HEK293 (cell line): ENCODE results near the gene IGSF3.
"Not testable (repeated sequence)": the region's sequence is repeated elsewhere in the genome, so short reads cannot be mapped to it uniquely, and the experiment has no call there.

Experiments
- CTCF ChIA-PET: fragments of 350-600 bp; formaldehyde crosslinking; extraction: SDS; loops from one replicate; lab custom pipeline; 2021; ENCODE audit warnings: antibody characterized with exemption; lab: Yijun Ruan, JAX
- POLR2A ChIA-PET: fragments of 300-600 bp; formaldehyde crosslinking; extraction: SDS; loops from one replicate; lab custom pipeline; 2020; ENCODE audit warnings: antibody characterized with exemption, inconsistent platforms; lab: Yijun Ruan, JAX
- H3K27ac ChIP-seq: fragments of 200-500 bp; sonication (Bioruptor generic); 2 replicates; pipeline ENCODE4 v1.5.1; 2014; ENCODE audit warnings: low read depth, low read length, control low read depth, inconsistent platforms; ENCODE audit errors: extremely low read depth
- H3K36me3 ChIP-seq, 2 experiments: fragments of 200-500 bp in 1 of 2; sonication (Bioruptor generic) in 1 of 2; 1 replicate in 1 of 2; 2 replicates in 1 of 2; pipeline ENCODE4 v1.5.1; 2014 to 2017; ENCODE audit warnings: inconsistent platforms in 2 of 2, low read length in 2 of 2; ENCODE audit not compliant: control insufficient read depth in 2 of 2, insufficient read depth in 1 of 2
- H3K4me1 ChIP-seq: fragments of 200-500 bp; sonication (Bioruptor generic); 2 replicates; pipeline ENCODE4 v1.5.1; 2014; ENCODE audit warnings: mild to moderate bottlenecking, low read length, inconsistent platforms; ENCODE audit not compliant: control insufficient read depth, insufficient read depth
- H3K4me3 ChIP-seq: 2 replicates; pipeline ENCODE4 v1.5.1; 2011; ENCODE audit warnings: low read depth, mild to moderate bottlenecking, control low read depth, low read length, moderate library complexity
- H3K9me3 ChIP-seq: fragments of 200-500 bp; sonication (Bioruptor generic); 2 replicates; pipeline ENCODE4 v1.5.1; 2014; ENCODE audit warnings: low read depth, low read length, inconsistent platforms; ENCODE audit not compliant: control insufficient read depth, insufficient read depth
- ZNF341 ChIP-seq: fragments of 450-650 bp; formaldehyde crosslinking; IDR thresholded peaks from 2 replicates; pipeline ENCODE4; 2016; ENCODE audit warnings: low read depth, missing biosample characterization, missing genetic modification characterization
- ZNF350 ChIP-seq: fragments of 450-650 bp; formaldehyde crosslinking; IDR thresholded peaks from 2 replicates; pipeline ENCODE4 v1.5.0; 2017; ENCODE audit warnings: missing biosample characterization, mild to moderate bottlenecking, missing genetic modification characterization

IGSF3 gene

DNA sequence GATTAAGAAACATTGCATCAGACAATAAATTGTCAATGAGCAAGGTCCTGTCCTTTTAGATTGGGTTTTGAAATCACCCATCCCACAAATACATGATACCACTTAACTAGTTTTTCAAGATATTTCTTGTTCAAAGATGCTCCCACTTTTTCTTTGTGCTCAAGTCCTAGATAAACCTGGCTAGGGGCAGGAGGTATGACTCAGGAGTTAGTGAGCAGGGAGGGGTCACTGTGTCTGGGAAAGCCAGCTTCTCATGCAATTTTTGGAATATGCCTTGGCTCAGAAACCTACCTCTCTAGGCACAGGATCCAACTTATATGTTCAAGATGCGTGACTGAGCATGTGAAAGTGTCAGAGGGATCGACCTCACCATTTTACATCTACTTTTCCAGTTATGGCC, 45.8 kb downstream of the IGSF3 start:
- CTCF ChIA-PET, POLR2A ChIA-PET: not testable (repeated sequence)

DNA sequence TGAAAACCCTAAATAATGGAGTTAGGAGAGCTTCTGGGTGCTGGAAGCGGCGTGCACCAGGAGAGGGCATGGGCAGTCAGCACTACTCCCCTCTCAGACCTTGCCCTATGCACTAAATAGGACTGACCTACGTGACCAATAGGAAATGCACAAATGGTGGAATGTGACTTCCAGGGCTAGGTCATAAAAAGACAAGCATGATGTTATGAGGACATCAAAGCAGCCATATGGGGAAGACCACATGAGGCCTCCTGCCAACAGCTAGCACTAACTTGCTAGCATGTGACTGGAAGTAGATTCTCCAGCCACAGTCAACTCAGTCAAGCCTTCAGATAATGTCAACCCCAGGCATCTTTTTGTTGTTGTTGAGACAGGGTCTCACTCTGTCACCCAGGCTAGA, 47.1 kb downstream of the IGSF3 start:
- H3K36me3 ChIP-seq, H3K27ac ChIP-seq, H3K9me3 ChIP-seq, CTCF ChIA-PET, H3K4me3 ChIP-seq, H3K4me1 ChIP-seq, POLR2A ChIA-PET: not testable (repeated sequence)
- TF ChIP-seq ZNF350: peak; percentile 88

More for the DNA sequence above, 45.8 kb downstream of the IGSF3 start:
- not testable (repeated sequence) for H3K27ac ChIP-seq, H3K4me3 ChIP-seq, H3K4me1 ChIP-seq, H3K9me3 ChIP-seq, H3K36me3 ChIP-seq
- TF ChIP-seq ZNF341 (tag by site-specific recombination): peak; percentile 46

DNA sequence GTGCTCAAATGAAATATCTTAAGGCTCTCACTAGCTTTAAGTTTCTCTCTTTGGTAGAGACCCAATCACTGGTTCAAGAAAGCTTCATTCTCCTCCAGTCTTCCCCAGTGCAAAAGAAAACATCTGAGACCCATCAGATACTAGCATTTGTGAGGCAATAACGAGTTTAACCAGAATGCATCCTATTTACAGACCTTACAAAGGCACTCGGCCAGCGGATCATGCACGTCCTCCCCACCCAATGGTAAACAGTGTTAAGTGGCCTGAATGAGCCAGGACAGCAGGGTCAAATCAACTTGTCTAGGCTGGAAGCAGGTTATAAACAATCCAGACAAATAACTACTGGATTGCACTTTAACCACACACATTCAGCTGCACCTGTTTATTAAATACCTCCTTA, 48.4 kb downstream of the IGSF3 start:
- H3K27ac ChIP-seq, CTCF ChIA-PET, H3K4me1 ChIP-seq, H3K4me3 ChIP-seq, POLR2A ChIA-PET, H3K36me3 ChIP-seq, H3K9me3 ChIP-seq: not testable (repeated sequence)

DNA sequence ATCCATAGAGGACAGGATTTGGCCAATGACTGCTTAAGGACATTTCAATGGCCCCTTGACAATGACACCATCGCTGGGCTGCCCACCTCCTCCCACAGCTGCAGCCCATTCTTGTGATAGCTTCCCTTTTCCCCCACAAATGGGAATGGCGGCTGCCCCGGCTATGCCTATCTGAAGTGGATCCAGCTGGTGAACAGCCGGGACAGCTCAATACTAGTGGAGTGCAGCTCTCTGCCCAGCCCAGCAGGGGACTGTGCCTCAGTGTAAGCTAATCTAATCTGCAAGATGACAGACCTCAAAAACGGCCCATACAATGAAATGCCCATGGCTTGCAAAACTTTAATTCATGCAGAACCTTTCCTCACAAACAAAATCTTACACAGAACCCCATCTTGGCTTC, 49.7 kb downstream of the IGSF3 start:
- H3K4me3 ChIP-seq, POLR2A ChIA-PET, H3K4me1 ChIP-seq, H3K9me3 ChIP-seq, H3K27ac ChIP-seq, CTCF ChIA-PET, H3K36me3 ChIP-seq: not testable (repeated sequence)

DNA sequence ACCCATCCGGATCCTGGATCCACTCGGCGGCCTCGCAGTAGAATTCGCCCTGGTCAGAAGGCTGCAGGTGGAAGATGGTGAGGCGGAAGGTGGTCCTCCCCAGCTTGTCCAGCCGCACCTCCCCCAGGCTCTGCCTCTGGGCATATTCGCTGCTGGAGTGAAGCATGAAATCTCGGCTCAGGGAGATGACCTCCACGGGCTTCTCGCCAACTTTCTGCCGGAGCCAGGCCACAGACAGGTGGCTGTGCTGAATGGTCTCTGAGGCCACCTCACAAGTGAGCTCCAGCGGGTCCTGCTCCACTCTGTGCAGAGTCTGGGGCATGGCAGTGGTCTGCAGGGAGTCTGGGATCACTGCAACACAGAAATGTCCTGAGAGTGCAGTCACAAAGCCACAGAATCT, 53.7 kb downstream of the IGSF3 start:
- H3K4me3 ChIP-seq, CTCF ChIA-PET, H3K27ac ChIP-seq, H3K4me1 ChIP-seq, H3K36me3 ChIP-seq, H3K9me3 ChIP-seq, POLR2A ChIA-PET: not testable (repeated sequence)

DNA sequence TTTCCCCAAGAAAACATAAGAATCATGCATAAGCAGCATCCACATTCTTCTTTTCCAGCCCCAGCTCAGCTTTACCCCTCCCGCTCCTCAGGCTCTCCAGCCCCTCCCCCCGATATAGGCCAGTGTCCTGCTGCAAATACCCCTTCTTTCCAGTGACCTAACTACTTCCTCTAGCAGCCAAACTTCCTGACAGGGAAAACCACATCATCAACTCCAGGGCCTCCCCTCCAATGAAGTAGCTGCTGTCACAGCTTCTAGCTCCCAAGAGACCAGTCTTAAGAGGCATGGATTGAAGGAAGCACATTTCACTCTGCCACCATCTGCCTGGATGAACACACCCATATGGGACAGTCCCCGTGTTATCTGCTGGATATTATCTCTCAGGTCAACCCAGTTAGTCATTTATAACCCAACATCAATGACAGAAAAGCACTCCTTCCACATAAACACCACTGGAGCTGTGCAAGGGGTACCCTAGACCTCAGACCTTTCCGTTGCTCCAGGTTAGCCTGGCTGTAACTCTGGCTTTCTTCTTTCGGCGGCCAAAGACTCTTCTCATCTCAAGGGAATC, 57.6 kb downstream of the IGSF3 start:
- CTCF ChIA-PET: interaction anchor here (0.7 to 0.9 kb wide), 2 partner anchors 15 to 208 kb away, joined by 3 read pairs; no protein-coding TSS in a partner anchor
- H3K4me3 ChIP-seq, H3K36me3 ChIP-seq, POLR2A ChIA-PET, H3K4me1 ChIP-seq, H3K27ac ChIP-seq, H3K9me3 ChIP-seq: not testable (repeated sequence)

DNA sequence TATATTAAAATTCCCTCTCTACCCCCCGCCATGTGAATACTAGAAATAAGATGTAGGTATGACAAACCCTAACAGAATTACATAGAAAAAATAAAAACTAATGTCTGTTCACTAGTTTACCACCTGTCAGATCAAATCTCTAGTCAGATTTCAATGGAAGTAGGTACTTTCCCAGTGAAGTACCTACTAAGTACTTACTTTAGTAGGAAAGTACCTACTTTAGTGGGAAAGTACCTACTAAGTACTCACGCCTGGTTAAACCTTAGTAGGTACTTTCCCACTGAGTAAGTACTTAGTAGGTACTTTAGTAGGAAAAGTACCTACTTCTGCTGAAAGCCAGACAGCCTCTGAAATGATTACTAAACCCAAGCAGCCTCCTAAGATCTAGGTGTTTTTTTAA, 58.7 kb downstream of the IGSF3 start:
- POLR2A ChIA-PET, H3K27ac ChIP-seq, H3K36me3 ChIP-seq, H3K9me3 ChIP-seq, H3K4me1 ChIP-seq, H3K4me3 ChIP-seq: not testable (repeated sequence)
- CTCF ChIA-PET: interaction anchor here (0.7 kb wide), 1 partner anchor 12 kb away, joined by 3 read pairs; no protein-coding TSS in a partner anchor

DNA sequence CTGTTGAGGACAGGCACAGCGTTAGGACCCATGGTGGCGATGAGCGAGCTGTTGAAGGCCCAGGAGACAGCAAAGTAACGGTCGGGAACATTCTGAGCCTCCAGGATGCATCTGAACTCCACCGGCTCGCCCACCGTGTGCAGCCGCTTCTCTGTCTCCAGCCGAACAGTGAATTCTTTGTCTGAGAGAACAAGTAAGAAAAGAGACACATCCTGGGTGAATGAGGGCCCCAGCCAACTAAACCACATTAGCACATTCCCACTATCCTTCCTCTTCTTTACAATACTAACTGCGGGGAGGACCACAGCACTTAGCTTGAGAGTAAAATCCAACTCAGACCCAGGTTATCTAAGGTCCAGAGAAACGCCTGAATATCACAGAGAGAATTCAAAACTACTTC, 59.4 kb downstream of the IGSF3 start:
- H3K4me3 ChIP-seq, H3K36me3 ChIP-seq, H3K27ac ChIP-seq, H3K4me1 ChIP-seq, POLR2A ChIA-PET, H3K9me3 ChIP-seq: not testable (repeated sequence)
- CTCF ChIA-PET: interaction anchor here (0.7 kb wide), 1 partner anchor 11 kb away, joined by 3 read pairs; no protein-coding TSS in a partner anchor

DNA sequence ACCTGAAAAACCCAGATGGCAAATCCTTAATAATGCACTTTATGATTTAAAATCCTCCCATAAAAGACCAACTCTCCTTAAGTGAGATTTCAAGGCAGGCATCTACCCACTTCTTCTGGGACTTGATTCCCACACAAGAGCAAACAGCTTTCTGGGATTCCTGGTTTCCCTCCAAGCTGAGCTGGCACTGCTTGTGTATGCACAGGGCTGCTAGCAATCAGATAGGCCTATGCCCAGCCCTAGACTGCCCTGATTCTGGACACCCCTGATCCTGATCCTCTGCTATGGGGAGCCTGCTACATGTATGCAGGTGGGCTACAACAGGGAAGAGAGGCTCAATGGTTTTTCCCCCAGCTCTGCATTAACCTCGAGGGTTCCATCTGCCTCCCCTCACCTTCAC, 60.1 kb downstream of the IGSF3 start:
- POLR2A ChIA-PET, H3K4me1 ChIP-seq, CTCF ChIA-PET, H3K36me3 ChIP-seq, H3K9me3 ChIP-seq, H3K4me3 ChIP-seq, H3K27ac ChIP-seq: not testable (repeated sequence)

DNA sequence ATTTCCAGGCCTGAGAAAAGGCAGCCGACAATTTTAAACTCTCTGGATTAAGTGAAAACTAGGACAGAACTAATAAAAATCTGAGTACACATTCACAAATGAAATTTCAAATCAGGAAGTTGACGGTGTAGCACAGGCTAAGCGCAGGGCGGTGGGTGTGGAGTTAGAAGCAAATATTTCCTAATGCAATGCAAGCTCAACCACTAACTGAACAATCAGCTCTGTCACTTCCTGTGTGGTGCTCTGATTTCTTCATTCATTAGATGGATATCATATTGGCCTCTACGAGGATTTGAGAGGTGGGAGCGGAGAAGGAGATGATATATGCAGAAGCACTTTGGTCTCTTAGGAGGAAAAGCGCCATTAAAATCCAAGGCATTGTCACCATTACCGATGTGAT, 61.5 kb downstream of the IGSF3 start:
- H3K27ac ChIP-seq, H3K4me3 ChIP-seq, H3K36me3 ChIP-seq, CTCF ChIA-PET, H3K9me3 ChIP-seq, H3K4me1 ChIP-seq, POLR2A ChIA-PET: not testable (repeated sequence)
